NCI-H187 treated with DMSO at 0.1 percent for 48 hours (cell line): Measurements from ENCODE around the gene FBH1.
"Not testable (repeated sequence)": the region's sequence is repeated elsewhere in the genome, so short reads cannot be mapped to it uniquely, and the experiment has no call there.

Experiments
- DNase-seq: peaks from one replicate; lab custom pipeline; 2025; lab: John Stamatoyannopoulos, UW

The FBH1 gene

DNA sequence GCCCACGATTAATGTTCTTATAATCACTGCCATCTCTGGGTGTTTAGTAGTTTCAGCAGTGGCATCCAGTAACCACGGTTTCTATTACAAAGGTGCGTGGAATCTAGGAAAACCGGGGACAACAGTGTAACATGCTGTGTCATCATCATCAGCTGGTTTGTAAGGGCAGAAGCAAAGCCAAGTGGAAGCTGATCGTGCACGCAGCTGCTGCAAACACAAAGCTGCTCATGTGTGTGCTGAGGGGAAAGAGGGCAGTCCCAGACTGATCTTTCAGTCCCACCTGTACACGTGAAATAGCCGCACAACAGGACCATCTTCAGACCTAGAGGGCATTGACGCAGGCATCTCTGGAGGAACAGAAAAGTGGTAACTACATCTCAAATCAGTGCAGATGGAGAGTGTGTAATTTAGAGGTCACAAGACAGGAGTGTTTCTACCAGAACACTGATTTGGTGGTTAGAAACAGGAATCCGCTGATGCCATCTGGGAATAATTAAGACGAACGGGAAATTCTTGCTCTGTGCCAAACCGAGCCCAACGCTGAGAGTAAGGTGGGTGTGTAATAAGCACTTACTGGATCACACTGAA, 13.8 kb upstream of the FBH1 start:
- no peak for DNase-seq

- not testable (repeated sequence) for DNase-seq
Observed at GRCh38 chr10:5877041-5877440, 13.0 kb upstream of the FBH1 start.

DNA sequence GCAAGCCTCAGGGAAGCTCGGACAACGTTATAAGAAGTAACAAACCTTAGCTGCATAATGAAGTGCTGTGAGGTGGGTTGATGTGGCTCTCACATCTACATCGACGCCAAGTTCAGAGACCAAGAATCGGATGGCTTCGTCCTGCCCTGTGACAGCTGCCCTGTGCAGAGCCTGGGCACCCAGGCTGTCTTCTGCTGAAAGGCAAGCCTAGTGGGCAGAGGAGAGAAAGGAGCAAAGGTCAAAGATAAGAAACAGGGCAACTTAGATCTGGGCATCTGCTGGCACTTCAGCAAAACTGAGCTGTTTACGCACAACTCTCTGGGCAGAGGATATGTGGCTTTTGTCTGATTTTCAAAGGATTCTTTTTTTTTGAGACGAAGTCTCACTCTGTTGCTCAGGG, 7.1 kb upstream of the FBH1 start:
- DNase-seq = no peak

GRCh38 chr10:5885619-5886018, 4.4 kb upstream of the FBH1 start:
- no peak for DNase-seq

GRCh38 chr10:5887029-5887428, 3.0 kb upstream of the FBH1 start:
- DNase-seq = no peak

DNA sequence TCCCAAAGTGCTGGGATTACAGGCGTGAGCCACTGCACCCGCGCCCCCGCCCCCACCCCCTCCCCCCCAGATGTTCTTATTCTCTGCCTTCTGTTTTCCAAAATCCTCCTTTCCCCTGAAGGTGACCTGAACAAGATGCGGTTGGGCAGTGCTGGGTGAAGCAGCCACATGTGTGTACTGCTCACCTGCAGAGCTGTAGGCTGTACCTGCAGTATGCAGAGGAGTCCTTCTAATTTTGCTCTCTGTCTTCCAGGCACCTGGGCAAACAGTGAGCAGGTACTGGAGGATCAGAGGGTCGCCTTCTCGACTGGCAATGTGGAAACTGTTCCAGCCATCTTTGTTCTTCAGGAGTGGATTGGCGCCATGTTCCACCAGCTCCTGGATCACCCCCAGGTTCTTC, 2.4 kb upstream of the FBH1 start:
- no peak for DNase-seq

DNA sequence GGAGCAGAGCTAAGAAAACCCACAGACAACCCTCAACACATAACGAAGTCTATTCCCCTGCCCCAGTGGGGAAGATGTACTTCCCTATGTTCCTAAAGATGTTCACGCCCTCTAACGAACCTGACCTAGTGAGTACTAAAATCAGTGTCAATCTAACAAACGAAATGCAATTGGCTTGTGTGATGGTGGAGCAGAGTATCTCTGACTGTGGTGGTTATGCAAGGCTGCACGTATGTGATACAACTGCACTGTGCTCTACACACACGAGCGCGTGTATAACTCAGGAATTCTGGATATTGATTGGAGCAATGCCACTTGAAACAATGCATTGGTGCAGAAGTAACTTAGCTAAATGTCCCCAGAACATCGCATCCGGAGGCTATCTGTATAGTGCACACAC, 1.7 kb upstream of the FBH1 start:
- DNase-seq = no peak

- no peak for DNase-seq
Observed at GRCh38 chr10:5888843-5889623, 1.0 kb upstream of the FBH1 start.

DNA sequence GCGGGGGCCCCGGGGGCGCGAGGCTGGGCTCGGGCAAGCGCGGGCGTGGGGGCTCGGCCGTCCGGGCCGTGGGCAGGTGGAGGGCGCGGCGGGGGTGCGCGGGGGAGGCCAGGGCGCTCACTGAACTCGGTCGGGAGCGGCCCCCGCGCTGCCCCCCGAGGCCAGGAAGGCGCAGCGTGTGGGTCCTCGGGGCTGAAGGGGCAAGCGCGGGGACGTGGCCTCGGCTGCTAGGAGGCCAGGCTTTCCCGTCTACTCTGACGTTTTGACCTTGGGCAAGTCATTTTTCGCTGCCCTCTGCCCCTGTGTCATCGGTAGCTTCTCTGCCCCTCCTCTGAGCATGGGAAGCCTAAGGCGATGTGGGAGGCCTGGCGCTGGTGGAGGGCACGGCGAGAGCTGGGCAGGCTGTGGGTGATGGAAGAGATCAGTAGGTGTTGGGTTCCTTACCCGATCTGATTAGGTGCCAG, 441 bp downstream of the FBH1 start:
- no peak for DNase-seq

GRCh38 chr10:5891009-5891408, 966 bp downstream of the FBH1 start:
- DNase-seq = no peak

DNA sequence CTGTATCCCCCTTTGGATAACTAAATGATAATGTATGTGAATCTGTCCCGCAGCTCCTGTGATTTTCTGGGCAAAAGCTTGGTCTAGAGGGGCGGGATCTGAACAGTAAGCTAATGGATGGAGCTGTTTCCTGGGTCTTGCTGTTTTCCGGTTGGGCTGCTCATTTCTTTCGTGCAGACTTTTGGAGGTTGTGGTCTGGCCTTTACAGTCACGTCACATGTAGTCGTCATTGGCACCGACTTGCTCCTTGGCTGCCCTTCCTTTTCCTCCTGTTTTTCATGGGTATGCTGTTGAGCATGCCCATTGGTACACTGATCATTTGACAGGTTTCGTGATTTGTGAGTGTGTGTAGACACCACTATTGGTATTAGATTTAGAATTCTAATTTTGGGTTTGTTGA, 2.0 kb downstream of the FBH1 start:
- DNase-seq = no peak

DNA sequence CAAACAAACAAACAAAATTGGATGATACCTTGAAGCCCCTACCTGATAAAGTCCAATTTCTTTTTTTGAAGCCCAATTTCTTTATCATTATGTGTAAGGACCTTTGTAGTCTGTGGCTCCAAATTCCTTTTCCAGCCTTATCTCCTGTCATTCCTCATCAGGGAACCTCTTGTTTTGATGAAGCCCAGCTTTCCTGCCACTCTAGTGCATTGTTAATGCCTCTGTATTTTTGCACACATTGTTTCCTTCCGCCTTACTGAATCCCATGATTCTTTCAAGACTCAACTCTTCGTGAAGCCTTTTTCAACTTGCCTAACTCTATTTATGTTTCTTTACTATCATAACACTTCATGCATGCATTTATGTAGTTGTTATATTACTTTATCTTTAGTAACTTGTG, 3.3 kb downstream of the FBH1 start:
- no peak for DNase-seq

DNA sequence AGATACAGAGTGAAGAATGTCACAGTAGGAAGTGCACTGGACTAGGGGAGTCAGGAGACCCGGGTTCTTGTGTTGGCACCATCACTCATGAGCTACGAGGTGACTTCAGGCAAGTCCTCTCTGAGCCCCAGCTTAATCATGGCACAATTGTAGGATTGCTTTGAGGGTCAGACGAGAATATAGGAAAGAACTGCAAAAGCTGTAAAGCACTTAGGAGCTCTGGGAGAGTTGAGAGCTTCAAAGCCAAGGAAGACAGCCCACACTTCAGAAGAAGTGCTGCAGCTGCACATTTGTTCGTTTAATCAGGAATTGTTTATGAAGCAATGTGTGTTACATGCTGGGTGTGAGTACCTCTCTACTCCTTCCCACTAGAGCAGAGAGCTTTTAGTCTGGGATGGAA, 4.4 kb downstream of the FBH1 start:
- DNase-seq = no peak

GRCh38 chr10:5894873-5895272, 4.8 kb downstream of the FBH1 start:
- DNase-seq = no peak

DNA sequence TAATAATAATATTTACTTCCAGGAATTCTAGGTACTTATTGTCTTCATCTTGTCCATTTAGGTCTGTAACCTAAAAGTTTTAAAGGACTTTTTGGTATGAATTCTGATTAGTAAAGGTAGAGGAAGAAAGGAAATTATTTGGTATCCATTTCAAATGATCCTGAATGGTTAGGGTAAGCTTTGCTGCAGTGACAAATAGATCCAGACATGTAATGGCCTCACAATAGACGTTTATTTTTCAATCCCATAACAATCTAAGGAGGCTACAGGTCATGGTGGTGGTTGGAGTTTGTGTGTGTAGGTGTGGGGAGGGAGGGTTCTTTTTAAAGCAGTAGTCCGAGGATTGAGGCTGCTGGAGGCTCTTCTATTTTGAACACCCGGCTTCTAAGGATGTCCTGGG, 5.3 kb downstream of the FBH1 start:
- no peak for DNase-seq

GRCh38 chr10:5895804-5896203, 5.8 kb downstream of the FBH1 start:
- no peak for DNase-seq

GRCh38 chr10:5896208-5897052, 6.4 kb downstream of the FBH1 start:
- no peak for DNase-seq

DNA sequence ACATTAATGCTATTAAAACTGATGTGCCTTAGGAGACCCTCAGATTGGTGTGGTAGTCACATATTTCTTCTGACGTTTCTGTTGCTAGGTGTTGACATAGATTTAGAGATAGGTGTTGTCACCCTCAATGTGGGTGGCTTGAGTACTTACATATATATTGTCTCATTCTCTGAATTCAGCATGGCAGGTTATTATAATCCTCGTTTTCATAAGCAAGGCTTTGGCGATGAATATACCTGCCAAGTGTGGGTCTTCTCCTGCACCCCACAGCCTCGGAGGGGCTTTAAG, 7.0 kb downstream of the FBH1 start:
- DNase-seq = no peak

DNA sequence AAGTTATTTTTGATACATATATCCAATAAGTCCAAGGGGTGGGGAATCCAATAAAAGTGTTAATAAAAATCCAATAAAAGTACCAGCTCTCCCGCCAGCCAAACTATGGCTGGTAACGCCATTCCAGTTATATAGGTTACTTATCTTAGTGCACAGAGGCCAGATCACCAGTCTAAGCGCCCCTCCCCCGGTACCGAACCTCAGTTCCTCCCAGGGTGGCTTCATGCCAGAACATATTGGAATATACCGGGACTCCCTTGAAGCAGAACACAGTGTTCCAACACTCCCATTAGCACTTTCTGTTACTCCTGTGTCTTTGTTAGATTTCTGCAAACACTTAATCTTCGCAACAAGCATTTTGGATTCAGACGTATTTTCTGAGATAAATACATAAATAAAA, 7.5 kb downstream of the FBH1 start:
- DNase-seq = no peak

GRCh38 chr10:5898163-5898562, 8.1 kb downstream of the FBH1 start:
- no peak for DNase-seq

DNA sequence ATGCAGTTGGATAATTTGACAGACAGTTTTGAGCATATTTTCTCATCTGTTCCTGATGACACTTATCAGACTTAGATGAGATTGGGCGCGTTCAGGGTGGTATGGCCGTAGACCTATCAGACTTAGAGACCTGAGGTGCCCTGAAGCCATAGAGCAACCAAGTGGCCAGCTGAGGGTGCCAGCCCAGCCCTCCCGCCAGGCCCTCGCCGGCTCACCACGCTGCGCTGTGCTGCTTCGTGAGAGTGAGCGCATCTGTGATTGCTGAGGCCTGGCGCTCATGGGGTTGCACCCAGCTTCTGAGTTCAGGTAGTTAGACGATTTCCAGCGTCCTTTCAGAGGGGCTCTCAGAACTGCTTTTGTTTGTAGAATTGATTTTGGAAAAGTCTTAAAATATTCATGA, 10.2 kb downstream of the FBH1 start:
- no peak for DNase-seq

GRCh38 chr10:5902511-5903274, 12.7 kb downstream of the FBH1 start:
- DNase-seq = no peak

DNA sequence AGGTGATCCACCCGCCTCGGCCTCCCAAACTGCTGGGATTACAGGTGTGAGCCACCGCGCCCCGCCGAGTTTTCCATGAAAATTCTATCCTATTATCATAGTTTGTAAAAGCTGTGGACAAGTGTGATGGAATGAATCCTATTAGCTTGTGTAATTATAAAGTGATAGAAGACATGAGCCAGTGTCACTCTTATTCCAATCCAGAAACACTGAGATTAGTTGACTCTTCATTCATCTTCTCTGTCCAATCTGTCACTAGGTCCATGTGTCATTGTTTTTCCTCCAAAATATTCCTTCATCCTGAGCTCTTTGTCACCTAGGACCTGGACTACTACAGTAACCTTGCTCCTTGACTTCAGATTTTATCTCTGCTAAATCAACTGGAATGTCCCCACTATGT, 13.5 kb downstream of the FBH1 start:
- DNase-seq = no peak
